Measurements from ENCODE around the gene BICC1.

BICC1 gene

GRCh38 chr10:58743466-58744115, 230.9 kb downstream of the BICC1 start:
- DNase-seq (ENCODE audit: low spot score): no peak

GRCh38 chr10:58746474-58747185, 234.0 kb downstream of the BICC1 start:
- DNase-seq (ENCODE audit: low spot score): no peak

- no peak for DNase-seq (ENCODE audit: low spot score)
Observed at GRCh38 chr10:58747687-58748086, 235.0 kb downstream of the BICC1 start.

- DNase-seq (ENCODE audit: low spot score): no peak
Observed at GRCh38 chr10:58752665-58753064, 240.0 kb downstream of the BICC1 start.

- no peak for DNase-seq (ENCODE audit: low spot score)
Observed at GRCh38 chr10:58753425-58753824, 240.8 kb downstream of the BICC1 start.

- no peak for DNase-seq (ENCODE audit: low spot score)
Observed at GRCh38 chr10:58754469-58755339, 242.0 kb downstream of the BICC1 start.

GRCh38 chr10:58755340-58755610, 242.6 kb downstream of the BICC1 start:
- DNase-seq (ENCODE audit: low spot score): no peak

- DNase-seq (ENCODE audit: low spot score): no peak
Observed at GRCh38 chr10:58755677-58756076, 243.0 kb downstream of the BICC1 start.

- no peak for DNase-seq (ENCODE audit: low spot score)
Observed at GRCh38 chr10:58756130-58756719, 243.6 kb downstream of the BICC1 start.

- DNase-seq (ENCODE audit: low spot score): no peak
Observed at GRCh38 chr10:58757352-58758065, 244.8 kb downstream of the BICC1 start.

- no peak for DNase-seq (ENCODE audit: low spot score)
Observed at GRCh38 chr10:58758321-58758720, 245.6 kb downstream of the BICC1 start.

GRCh38 chr10:58764087-58764747, 251.5 kb downstream of the BICC1 start:
- DNase-seq (ENCODE audit: low spot score): no peak

GRCh38 chr10:58765910-58766309, 253.2 kb downstream of the BICC1 start:
- no peak for DNase-seq (ENCODE audit: low spot score)

GRCh38 chr10:58767652-58768051, 255.0 kb downstream of the BICC1 start:
- DNase-seq (ENCODE audit: low spot score): no peak

GRCh38 chr10:58771863-58772262, 259.2 kb downstream of the BICC1 start:
- no peak for DNase-seq (ENCODE audit: low spot score)

- no peak for DNase-seq (ENCODE audit: low spot score)
Observed at GRCh38 chr10:58772758-58773157, 260.1 kb downstream of the BICC1 start.

- no peak for DNase-seq (ENCODE audit: low spot score)
Observed at GRCh38 chr10:58773341-58773740, 260.7 kb downstream of the BICC1 start.

- DNase-seq (ENCODE audit: low spot score): no peak
Observed at GRCh38 chr10:58773944-58774343, 261.3 kb downstream of the BICC1 start.

- DNase-seq (ENCODE audit: low spot score): no peak
Observed at GRCh38 chr10:58775960-58776567, 263.4 kb downstream of the BICC1 start.

GRCh38 chr10:58776568-58777318, 264.1 kb downstream of the BICC1 start:
- no peak for DNase-seq (ENCODE audit: low spot score)

Data from CD4-positive, alpha-beta T cell treated with Interleukin-15 for 4 hours (primary cell).